M059J (cell line): Measurements from ENCODE around the gene KIN. TPM values are rescaled to one million over a fixed set of nuclear protein-coding genes. Genes with fewer than 3 reads are reported as not detected.
A peak's percentile ranks its signal among the peaks of the same experiment; 100 is the strongest.
"Not testable (repeated sequence)": the region's sequence is repeated elsewhere in the genome, so short reads cannot be mapped to it uniquely, and the experiment has no call there.

ENCODE experiments used
- DNase-seq: peaks from one replicate; pipeline ENCODE4 v3.0.0-alpha.2; 2012; ENCODE audit warnings: low read depth
- total RNA-seq: library from RNA; depleted of rRNA; stranded (reverse); fragments of >200 nt; shearing (Covaris generic); gene quantifications from 2 replicates; pipeline ENCODE4 v1.2.3, GENCODE V29; 2014

Gene KIN
- total RNA-seq, 1 experiment from 2014 or later: 14.4 TPM

DNA sequence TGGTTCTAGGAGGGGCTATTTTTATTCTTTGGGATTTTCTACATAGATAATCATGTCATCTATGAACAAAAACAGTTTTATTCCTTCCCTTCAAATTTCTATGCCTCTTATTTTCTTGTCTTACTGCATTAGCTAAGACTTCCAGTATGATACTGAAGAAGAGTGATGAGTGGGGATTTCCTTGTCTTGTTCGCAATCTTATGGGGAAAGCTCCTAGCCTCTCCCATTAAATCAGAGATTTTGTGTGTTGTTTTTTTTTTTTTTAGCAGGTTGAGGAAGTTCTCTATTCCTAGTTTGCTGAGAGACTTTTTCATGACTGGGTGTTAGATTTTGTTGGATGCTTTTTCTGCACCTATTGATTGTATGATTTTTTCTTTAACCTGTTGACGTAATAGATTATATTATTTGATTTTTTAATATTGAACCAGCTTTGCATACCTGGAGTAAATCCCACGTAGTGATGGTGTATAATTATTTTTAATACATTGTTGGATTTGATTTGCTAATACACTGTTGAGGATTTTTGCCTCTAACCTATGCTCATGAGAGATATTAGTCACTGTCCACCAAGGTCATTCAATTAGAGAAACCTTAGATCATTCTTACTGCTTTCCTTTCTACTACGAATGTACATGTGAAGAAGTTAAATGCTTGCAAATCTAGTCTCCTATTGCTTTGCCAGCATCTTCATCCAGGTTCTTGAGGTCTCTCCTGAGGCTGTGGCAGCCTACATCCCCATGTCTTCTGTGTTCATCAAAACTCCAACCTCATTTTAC is 6.6 kb upstream of the KIN start:
- DNase-seq: no peak

DNA sequence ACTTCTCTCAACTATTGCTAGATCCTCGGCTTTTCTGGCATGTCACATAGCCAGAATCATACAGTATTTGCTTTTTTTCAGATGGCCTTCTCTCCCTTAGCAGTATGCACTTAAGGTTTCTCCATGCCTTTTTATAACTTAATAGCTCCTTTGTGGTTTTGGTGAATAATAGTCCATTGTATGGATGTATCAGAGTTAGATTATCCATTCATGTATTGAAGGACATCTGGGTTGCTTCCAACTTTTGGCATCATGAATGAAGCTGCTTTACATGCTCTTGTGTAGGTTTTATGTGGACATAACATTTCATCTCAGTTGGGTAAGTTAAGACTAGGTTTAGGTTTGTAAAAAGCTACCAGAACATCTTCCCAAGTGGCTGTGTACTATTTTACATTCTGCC is 4.7 kb upstream of the KIN start:
- DNase-seq: no peak

DNA sequence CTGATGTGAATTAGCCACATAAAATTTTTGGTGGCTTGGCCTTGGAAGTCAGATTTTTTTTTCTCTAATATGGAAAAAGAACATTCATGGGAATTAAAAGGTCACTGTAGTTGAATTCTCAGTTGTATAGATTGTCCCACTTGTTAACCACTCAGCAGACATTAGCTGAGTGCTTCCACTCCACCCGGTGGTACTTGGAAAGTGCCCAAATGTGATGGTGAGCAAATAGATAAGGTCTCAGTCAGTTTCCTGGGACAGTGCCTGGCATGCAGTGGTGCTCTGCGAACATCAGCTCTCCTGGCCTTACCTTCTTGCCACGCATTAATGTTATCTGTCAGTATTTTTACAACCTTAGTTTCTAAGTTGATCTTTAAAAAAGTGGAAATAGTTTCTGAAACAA is 1.6 kb upstream of the KIN start:
- DNase-seq: no peak

DNA sequence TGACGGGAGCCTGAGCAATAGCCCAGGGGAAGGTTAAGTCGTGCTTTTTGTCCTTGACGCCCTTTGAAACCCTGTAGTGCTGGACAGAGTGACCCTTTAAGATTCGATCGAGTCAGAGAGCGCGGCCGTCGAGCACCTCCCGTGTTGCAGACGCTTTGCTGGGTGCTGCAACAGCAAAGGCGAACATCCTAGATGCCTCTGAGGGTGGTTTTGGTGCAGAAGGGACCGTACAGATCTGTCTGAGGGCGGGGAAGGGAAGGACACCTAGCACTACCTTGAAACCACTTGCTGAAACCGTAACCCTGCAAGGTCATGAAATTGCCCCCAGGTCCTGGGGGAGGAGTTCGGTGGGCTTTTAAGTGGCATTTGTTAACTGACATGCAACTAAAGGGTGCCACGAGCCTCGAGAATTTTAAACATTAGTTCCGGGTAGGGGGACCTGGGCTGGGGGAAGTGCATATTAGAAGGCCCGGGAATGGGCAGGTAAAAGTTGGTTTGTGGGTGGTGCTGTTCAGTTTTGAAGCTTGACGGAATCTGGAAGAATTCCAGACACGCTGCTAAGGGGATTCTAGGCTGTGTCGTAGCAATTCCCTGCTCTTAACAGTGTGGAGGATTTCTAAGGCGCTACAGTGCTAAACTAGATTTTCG is 970 bp upstream of the KIN start:
- DNase-seq: peak; percentile 16

GRCh38 chr10:7787150-7787856 is 490 bp downstream of the KIN start:
- peak; percentile 18 for DNase-seq

DNA sequence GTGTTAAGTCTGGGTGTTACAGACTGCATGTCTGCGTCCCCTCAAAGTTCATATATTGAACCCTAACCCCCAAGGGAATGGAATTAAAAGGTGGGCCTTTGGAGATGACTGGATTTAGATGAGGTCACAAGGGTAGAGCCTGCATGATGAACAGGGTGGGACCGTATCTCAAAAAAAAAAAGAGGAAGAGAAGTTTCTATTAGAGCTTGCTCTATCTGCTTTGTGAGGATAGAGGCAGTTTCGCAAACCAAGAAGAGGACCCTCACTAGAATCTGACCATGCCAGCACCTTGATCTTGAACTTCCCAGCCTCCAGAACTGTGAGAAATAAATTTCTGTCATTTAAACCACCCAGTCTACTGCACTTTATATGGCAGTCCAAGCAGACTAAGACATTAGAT is 1.4 kb downstream of the KIN start:
- DNase-seq: no peak

GRCh38 chr10:7782194-7782593 is 5.6 kb downstream of the KIN start:
- not testable (repeated sequence) for DNase-seq

DNA sequence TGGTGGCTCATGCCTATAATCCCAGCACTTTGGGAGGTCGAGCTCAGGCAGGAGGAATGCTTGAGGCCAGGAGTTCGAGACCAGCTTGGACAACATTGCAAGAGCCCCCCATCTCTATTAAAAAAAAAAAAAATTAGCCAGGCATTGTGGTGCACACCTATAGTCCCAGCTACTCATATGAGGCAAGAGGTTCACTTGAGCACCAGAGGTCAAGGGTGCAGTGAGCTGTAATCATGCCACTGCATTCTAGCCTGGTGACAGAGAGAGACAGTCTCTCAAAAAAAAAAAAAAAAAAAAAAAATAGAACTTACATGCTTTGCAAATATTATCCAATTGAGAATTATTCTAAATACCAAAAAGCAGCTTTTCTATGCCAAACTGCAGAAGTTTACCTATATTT is 11.0 kb downstream of the KIN start:
- no peak for DNase-seq

GRCh38 chr10:7773845-7774801 is 13.7 kb downstream of the KIN start:
- no peak for DNase-seq

DNA sequence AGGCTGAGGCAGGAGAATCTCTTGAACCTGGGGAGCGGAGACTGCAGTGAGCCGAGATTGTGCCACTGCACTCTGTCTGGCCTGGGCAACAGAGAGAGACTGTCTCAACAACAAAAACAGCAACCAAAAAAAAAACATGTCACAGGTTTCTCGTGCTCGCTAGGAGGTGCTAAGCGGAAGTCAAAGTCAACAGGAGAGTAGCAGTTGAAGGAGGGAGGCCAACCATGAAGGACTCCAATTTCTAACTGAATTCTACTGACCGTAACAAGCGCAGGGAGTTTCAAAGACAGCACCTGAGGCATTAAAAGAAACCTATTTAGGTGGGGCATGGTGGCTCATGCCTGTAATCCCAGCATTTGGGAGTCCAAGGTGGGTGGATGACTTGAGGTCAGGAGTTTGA is 19.4 kb downstream of the KIN start:
- no peak for DNase-seq

- no peak for DNase-seq
These were observed 20.6 kb downstream of the KIN start for GRCh38 chr10:7767209-7767608.

DNA sequence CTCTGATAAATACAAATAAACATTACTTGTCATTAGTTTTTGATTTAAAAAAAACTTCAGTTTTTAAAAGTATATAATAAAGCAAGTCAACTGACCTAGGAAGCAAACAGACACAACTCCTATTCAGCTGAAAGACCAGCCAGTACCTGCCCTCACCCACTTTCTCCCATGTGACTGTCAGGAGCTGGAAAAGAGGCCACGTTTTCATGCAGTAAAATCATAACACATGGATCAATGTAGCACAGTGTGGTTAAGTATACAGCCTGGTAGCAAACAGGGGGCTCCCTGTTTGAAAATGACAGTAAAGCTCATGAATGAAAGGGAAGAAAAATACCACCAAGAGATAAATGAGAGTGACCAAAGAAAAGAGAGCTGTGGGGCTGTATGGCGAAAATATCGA is 21.6 kb downstream of the KIN start:
- DNase-seq: no peak

DNA sequence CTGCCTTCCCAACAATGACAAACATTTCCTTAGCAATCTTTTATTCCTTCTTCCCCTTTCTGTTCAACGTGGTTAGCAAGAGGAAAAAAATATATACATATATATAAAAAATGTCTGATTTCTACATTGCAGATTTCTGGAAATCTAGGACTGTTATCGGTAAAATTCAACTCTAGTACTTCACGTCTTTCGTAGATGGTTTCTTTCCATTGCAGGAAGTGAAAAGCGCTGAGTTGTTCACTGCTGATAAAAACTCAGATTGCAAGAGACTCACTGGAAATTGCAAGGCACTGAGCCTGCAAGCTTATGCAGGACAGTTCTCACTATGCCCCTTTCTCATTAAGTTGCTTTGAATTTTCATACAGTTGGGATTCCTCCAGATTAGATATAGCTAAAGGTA is 23.9 kb downstream of the KIN start:
- DNase-seq: no peak

DNA sequence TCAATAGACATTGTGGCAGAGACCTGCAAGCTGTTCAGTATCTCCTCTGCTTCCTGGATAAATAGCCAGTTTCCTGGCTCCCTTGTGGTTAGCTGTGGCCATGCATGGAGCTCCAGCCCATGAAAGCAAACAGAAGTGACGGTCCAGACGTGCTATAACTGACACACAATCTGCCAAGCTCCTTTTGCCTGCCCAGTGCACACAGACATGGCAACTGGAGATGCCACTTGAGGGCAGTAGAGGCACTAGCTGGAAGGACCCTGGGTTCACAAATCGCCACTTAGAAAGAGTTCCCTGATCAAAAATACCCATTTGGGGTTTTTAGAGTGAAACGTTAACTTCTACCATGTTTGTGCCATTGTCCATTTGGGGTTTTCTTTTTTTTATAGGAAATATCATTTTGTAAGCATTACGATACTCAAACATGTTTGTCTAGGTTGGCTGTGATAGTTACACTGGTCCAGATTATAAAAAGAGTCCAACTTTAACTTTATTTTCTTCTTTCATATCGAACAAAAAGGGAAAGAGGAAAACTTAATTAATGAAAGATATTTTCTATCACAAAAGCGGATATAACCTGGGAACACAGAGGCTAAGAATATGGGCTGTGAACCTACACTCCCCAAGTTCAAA is 31.3 kb downstream of the KIN start:
- DNase-seq: peak; percentile 12

DNA sequence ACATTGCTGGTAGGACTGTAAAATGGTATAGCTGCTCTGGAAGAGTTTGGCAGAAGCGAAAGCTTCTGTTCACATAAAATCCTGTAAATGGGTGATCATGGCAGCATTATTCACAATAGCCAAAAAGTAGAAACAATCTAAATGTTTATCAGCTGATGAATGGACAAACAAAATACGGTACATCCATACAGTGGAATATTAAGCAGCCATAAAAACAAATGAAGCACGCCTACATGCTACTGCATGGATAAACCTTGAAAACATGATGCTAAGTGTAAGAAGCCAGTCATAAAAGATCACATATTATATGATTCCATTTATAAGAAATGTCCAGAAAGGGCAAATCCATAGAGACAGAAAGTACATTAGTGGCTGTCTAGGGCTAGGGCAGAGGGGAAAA is 32.7 kb downstream of the KIN start:
- DNase-seq: no peak

GRCh38 chr10:7752251-7752650 is 35.5 kb downstream of the KIN start:
- no peak for DNase-seq

- no peak for DNase-seq
These were observed 37.6 kb downstream of the KIN start for GRCh38 chr10:7750222-7750621.

- DNase-seq: not testable (repeated sequence)
These were observed 39.2 kb downstream of the KIN start for GRCh38 chr10:7748637-7749036.

DNA sequence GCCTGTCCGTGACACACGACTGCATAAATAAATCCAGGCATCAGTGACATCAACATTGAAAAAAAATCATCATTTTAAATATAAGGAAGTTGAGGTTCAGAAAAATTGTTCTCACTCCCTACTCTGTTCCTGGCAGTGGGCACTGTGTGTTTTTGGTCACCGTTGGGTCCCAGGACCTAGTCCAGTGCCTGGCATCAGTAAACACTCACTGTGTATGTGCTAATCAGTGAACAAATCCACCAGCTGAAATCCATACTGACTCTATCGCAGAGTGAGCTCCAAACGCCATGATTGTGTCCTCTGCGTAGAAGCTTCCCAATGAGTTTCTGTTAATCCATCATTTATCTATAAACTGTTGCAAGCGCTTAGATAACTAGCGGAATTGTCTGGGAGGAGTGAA is 43.5 kb downstream of the KIN start:
- no peak for DNase-seq

DNA sequence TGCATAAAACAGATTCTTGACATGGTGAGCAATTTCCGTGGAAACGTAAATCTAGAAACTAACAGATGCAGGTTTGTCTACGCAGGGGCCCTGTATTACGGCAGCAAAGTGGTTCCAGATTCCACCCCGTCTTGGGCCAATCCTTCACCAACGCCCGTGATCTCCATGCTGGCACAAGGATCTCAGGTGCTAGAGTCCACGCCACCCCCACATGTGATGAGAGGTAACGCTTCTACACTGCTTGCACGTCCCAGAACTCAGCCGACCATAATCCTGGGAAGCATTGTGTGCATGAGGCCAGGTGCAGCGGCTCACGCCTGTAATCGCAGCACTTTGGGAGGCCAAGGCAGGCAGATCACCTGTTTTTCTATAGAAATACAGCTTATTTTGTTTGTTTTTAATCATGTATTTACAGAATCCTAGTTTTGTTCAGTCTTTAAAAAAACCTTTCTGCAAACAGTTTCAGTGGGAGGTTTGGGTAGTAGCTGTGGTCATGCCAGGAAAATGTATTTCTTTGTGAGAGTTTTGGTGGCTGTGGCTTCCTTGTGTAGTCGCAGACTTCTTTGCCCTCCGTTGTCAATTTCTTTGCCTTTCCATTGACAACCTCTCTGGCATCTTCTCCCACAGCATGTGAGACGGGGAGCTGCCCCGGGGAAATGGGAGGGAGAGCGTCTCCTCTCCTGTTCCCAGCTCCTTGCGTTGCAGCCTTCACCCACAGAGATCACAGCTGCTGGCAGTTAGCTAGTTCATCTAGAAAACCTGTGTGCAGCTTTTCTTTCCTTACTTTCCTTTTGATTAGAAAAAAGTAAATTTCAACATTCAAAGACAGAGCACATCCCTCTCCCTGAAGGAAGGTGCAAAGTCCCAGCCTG is 49.0 kb downstream of the KIN start:
- DNase-seq: no peak
